Left ventricle myocardium superior (tissue), 1 donor: ENCODE measurements around the gene MDN1. TPM values are rescaled to one million over a fixed set of nuclear protein-coding genes. Genes with fewer than 3 reads are reported as not detected.
"Not testable (repeated sequence)": the region's sequence is repeated elsewhere in the genome, so short reads cannot be mapped to it uniquely, and the experiment has no call there.

Source experiments
- ATAC-seq: fragments of 200-7000 bp; cut with Tn5 transposase; one replicate; pipeline ENCODE4 v1.9.1; 2020; ENCODE audit warnings: mild to moderate bottlenecking, moderate library complexity
- DNase-seq: peaks from one replicate; pipeline ENCODE4 v3.0.0-alpha.2; 2020
- intact Hi-C: fragments of 100-400 bp; cut with micrococcal nuclease; formaldehyde crosslinking; loops from one replicate; pipeline ENCODE4 v1.11.0; 2022
- long read RNA-seq: library from polyadenylated mRNA; unstranded; transcript quantifications from one replicate; pipeline ENCODE4 v2.0.0, GENCODE V29; 2021
- total RNA-seq: library from RNA; stranded (reverse); fragmentation: NEBNext Ultra II Directional; extraction: Animal tissue kit (Norgen Biotek cat#: 25700); gene quantifications from one replicate; pipeline ENCODE4 v1.2.1, GENCODE V29; 2021
- donor health status: DM: no; HTN: yes; CAD: no; lungs with severe emphysema.

The MDN1 gene, protein sequence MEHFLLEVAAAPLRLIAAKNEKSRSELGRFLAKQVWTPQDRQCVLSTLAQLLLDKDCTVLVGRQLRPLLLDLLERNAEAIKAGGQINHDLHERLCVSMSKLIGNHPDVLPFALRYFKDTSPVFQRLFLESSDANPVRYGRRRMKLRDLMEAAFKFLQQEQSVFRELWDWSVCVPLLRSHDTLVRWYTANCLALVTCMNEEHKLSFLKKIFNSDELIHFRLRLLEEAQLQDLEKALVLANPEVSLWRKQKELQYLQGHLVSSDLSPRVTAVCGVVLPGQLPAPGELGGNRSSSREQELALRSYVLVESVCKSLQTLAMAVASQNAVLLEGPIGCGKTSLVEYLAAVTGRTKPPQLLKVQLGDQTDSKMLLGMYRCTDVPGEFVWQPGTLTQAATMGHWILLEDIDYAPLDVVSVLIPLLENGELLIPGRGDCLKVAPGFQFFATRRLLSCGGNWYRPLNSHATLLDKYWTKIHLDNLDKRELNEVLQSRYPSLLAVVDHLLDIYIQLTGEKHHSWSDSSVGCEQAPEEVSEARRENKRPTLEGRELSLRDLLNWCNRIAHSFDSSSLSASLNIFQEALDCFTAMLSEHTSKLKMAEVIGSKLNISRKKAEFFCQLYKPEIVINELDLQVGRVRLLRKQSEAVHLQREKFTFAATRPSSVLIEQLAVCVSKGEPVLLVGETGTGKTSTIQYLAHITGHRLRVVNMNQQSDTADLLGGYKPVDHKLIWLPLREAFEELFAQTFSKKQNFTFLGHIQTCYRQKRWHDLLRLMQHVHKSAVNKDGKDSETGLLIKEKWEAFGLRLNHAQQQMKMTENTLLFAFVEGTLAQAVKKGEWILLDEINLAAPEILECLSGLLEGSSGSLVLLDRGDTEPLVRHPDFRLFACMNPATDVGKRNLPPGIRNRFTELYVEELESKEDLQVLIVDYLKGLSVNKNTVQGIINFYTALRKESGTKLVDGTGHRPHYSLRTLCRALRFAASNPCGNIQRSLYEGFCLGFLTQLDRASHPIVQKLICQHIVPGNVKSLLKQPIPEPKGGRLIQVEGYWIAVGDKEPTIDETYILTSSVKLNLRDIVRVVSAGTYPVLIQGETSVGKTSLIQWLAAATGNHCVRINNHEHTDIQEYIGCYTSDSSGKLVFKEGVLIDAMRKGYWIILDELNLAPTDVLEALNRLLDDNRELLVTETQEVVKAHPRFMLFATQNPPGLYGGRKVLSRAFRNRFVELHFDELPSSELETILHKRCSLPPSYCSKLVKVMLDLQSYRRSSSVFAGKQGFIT (N-terminal part only)
- total RNA-seq, result 23.9 TPM
- long read RNA-seq, partial matches to known transcripts, result 17 of 18 reads
- long read RNA-seq, other reads (novel, unspliced or antisense), result 1 of 18 reads

DNA sequence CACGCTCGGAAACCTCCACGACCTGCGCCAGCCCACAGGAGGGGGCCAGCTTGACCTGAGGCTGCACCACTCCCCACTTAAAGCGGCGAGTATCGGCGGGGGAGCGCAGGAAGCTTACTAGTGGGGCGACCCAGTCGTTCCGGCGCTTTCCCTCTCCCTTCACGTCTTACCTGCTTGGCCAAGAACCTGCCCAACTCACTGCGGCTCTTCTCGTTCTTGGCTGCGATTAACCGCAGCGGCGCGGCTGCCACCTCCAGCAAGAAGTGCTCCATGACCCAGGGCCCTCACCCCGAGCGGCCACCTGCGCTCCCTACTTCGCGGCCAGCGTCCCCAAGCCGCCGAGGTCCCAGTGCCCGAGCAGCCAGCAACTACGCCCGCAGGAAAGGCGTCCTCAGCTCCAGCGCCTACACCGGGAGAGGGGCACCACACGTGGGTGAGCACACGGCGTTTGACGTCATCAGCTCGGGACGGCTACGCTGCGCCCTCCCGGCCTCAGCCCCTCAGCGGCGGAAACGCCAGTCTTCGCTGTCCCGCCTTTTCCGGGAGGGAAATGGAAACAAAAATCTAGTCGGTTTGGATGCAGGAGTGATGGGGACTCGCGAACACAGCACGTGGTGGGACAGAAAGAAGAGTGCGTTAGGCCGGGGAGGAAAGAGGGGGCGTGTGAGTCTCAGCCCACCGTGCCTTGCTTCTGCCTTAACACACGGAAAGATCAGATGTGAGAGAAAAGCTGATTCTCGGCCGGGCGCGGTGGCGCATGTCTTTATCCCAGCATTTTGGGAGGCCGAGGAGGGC, at the start of gene MDN1:
Gene MDN1, minus strand, starts transcription at position 459 of the 795 bp plus-strand sequence. Its CDS starts 187 bp downstream, at position 272.
- DNase-seq, result peak; percentile 92
- intact Hi-C loops, result no loop called here
- ATAC-seq, result peak; percentile 99

GRCh38 chr6:89866024-89866678, 46.6 kb upstream of the MDN1 start:
- no peak for ATAC-seq
- intact Hi-C loops, result no loop called here
- no peak for DNase-seq

DNA sequence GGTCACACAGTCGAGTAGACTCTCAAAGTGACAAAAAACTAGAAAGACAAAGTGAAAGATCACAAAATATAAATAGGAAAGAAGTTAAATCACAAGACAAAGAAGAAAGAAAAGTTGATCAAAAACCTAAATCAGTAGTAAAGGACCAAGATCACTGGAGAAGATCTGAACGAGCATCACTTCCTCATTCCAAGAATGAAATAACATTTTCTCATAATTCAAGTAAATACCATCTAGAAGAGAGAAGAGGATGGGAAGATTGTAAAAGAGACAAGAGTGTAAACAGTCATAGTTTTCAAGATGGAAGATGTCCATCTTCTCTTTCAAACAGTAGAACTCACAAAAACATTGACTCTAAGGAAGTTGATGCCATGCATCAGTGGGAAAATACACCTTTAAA, 43.1 kb upstream of the MDN1 start:
- ATAC-seq (no peak), DNase-seq (no peak)
- intact Hi-C loops, result no loop called here

DNA sequence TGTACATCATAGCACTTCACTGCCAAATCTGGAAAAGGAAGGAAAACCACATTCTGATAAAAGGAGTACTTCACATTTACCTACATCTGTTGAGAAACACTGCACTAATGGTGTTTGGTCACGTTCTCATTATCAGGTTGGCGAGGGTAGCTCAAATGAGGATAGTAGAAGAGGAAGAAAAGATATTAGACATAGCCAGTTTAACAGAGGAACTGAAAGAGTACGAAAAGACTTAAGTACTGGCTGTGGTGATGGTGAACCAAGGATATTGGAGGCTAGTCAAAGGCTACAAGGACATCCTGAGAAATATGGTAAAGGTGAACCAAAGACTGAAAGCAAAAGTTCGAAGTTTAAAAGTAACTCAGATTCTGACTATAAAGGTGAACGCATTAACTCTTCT, 42.7 kb upstream of the MDN1 start:
- DNase-seq (no peak), ATAC-seq (no peak)
- intact Hi-C loops, result no loop called here

DNA sequence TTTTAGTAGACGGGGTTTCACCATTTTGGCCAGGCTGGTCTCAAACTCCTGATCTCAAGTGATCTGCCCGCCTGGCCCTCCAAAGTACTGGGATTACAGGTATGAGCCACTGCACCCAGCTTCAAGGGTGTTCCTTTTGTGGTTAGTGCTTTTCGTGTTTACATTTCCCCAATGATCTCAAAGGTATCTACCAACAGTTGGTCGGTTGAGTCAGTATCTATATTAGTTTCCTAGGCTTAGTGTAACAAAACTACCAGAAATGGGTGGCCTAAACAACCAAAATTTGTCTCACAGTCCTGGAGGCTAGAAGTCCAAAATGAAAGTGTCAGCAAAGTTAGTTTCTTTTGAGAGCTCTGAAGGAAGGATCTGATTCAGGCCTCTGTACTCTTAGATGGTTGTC, 40.1 kb upstream of the MDN1 start:
- intact Hi-C loops, result no loop called here
- no peak for ATAC-seq

DNA sequence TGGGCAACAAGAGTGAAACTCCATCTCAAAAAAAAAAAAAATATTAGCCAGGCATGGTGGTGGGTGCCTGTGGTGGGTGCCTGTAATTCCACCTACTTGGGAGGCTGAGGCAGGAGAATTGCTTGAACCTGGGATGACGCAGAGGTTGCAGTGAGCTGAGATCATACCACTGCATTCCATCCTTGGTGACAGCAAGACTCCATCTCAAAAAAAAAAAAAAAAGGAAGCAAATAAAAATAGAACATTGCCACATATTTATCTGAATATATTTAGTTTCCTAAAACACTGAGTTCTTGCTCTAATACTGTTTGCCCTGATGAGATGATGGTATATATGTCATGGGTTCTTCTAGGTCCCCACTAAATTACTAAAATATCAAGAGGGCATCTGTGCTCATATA, 38.4 kb upstream of the MDN1 start:
- no peak for DNase-seq
- intact Hi-C loops, result no loop called here
- ATAC-seq, result no peak

More for the DNA sequence above, 40.1 kb upstream of the MDN1 start:
- no peak for DNase-seq

GRCh38 chr6:89853068-89853467, 33.5 kb upstream of the MDN1 start:
- no peak for ATAC-seq
- intact Hi-C loops, result no loop called here
- DNase-seq, result no peak

GRCh38 chr6:89847513-89847912, 27.9 kb upstream of the MDN1 start:
- ATAC-seq, intact Hi-C loops, DNase-seq: not testable (repeated sequence)

GRCh38 chr6:89843070-89843469, 23.5 kb upstream of the MDN1 start:
- ATAC-seq, result peak; percentile 75

DNA sequence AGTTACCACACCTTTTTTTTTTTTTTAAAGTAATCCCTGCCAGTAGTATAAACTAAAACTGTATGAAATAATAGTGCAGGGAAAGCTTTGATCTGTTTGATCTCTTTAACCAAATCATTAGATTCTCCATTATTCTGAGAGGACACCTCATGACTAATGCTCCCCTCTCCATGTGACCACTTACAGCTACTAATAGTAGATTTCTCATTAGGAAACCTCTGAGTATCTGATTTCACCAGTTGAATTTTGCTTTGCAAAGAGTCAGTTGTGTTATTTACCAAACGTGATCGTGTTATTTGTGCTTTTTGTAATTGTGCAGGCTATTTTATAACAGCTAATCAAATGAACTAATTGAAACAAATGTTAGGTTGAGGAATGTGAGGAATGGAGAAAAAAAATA, 22.6 kb upstream of the MDN1 start:
- no peak for DNase-seq
- no peak for ATAC-seq
- intact Hi-C loops, result no loop called here

More at GRCh38 chr6:89843070-89843469, 23.5 kb upstream of the MDN1 start:
- DNase-seq, result no peak
- intact Hi-C loops, result no loop called here

GRCh38 chr6:89840538-89840937, 20.9 kb upstream of the MDN1 start:
- ATAC-seq, result peak; percentile 67
- no peak for DNase-seq
- intact Hi-C loops, result no loop called here

DNA sequence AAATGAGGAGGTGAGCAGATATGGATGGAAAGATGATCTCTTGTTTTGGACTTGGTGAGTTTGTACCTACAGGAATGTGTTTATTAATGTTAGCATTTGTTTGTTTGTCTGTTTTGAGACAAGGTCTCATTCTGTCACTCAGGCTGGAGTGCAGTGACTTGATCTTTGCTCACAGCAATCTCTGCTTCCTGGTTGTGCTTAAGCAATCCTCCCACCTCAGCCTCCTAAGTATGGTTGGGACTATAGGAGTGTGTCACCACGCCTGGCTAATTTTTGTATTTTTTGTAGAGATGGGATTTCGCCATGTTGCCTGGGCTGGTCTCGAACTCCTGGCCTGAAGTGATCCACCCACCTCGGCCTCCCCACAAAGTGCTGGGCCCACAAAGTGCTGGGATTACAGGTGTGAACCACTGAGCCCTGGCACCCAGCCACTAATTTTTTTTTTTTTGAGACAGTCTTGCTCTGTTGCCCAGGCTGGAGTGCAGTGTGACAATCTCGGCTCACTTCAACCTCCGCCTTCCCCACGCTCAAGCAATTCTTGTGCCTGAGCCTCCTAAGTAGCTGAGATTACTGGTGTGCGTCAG, 17.1 kb upstream of the MDN1 start:
- DNase-seq, result no peak
- intact Hi-C loops, result no loop called here
- ATAC-seq, result no peak

GRCh38 chr6:89834884-89835792, 15.5 kb upstream of the MDN1 start:
- no peak for DNase-seq
- ATAC-seq, result no peak
- intact Hi-C loops, result no loop called here

DNA sequence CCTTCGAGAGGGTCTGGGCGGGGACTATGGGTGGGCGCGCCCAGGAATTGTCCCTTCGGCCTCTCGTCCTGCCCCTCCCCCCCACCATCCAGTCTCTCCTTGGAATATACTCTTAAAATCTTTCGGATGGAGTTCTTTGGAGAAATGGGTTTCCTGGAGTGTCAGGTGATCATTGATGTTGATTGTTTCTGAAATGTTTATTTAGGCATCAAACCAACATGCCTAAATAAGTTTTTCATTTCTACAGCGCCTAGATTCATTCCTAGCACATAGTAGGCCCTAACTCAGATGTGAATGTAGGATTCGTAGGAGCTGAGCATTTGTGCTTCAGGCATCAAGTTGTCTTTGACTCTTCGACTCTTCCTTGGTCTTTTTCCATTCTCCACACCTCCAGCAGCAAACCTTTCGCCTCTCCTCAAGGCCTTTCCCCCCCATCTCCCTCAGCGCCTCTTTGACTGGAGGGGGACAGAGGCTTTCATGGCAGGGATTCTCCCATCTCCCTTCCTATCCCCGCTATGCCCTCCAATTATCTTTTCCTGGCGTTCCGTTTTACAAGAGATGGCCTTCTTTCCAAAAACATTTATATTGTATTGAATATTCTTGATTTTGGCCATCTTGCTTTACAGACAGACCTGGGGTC, 10.7 kb upstream of the MDN1 start:
- no peak for DNase-seq
- no peak for ATAC-seq
- intact Hi-C loops, result no loop called here

- intact Hi-C loops, result no loop called here
- ATAC-seq, result peak; percentile 98
These were observed 10.0 kb upstream of the MDN1 start, which contains the start of gene CASP8AP2 for GRCh38 chr6:89829472-89830169. Gene CASP8AP2, plus strand, starts transcription at chr6:89829880.

More at GRCh38 chr6:89829472-89830169, 10.0 kb upstream of the MDN1 start, which contains the start of gene CASP8AP2:
- DNase-seq, result peak; percentile 92
